COLO668 (cell line): ENCODE results near the gene TESPA1.

Experiments
- DNase-seq: peaks from one replicate; lab custom pipeline; 2025; ENCODE audit not compliant: unreplicated experiment; lab: John Stamatoyannopoulos, UW

TESPA1 gene

GRCh38 chr12:54983536-54984101, 943 bp downstream of the TESPA1 start:
- DNase-seq, result no peak

- DNase-seq, result no peak
These were observed 2.8 kb downstream of the TESPA1 start for GRCh38 chr12:54981796-54982195.

GRCh38 chr12:54980341-54980740, 4.2 kb downstream of the TESPA1 start:
- DNase-seq, result no peak

- no peak for DNase-seq
These were observed 6.7 kb downstream of the TESPA1 start for GRCh38 chr12:54977857-54978256.

GRCh38 chr12:54977155-54977554, 7.4 kb downstream of the TESPA1 start:
- no peak for DNase-seq

- DNase-seq, result no peak
These were observed 8.7 kb downstream of the TESPA1 start for GRCh38 chr12:54975875-54976274.

- DNase-seq, result no peak
These were observed 9.3 kb downstream of the TESPA1 start for GRCh38 chr12:54975272-54975671.

- DNase-seq, result no peak
These were observed 10.3 kb downstream of the TESPA1 start for GRCh38 chr12:54974279-54974678.

- DNase-seq, result no peak
These were observed 11.0 kb downstream of the TESPA1 start for GRCh38 chr12:54973556-54973955.

GRCh38 chr12:54970741-54971140, 13.8 kb downstream of the TESPA1 start:
- no peak for DNase-seq

- DNase-seq, result no peak
These were observed 16.3 kb downstream of the TESPA1 start for GRCh38 chr12:54968181-54968730.

GRCh38 chr12:54967461-54967860, 17.1 kb downstream of the TESPA1 start:
- DNase-seq, result no peak

GRCh38 chr12:54961190-54961589, 23.4 kb downstream of the TESPA1 start:
- DNase-seq, result no peak

- DNase-seq, result no peak
These were observed 25.1 kb downstream of the TESPA1 start for GRCh38 chr12:54959291-54960018.

- DNase-seq, result peak; percentile 38
These were observed 26.4 kb downstream of the TESPA1 start for GRCh38 chr12:54958048-54958658.

- no peak for DNase-seq
These were observed 27.5 kb downstream of the TESPA1 start for GRCh38 chr12:54956818-54957641.

GRCh38 chr12:54956322-54956721, 28.2 kb downstream of the TESPA1 start:
- no peak for DNase-seq

GRCh38 chr12:54954801-54955200, 29.8 kb downstream of the TESPA1 start:
- DNase-seq, result no peak

GRCh38 chr12:54954228-54954627, 30.3 kb downstream of the TESPA1 start:
- no peak for DNase-seq

- DNase-seq, result no peak
These were observed 34.4 kb downstream of the TESPA1 start for GRCh38 chr12:54950071-54950727.
